ENCODE results near the gene TAF3. TPM values are rescaled to one million over a fixed set of nuclear protein-coding genes. Genes with fewer than 3 reads are reported as not detected.

The TAF3 gene
- total RNA-seq, 1 donor from 2014 or later, result 4.8 TPM

GRCh38 chr10:7998831-7999230 lies 180.5 kb downstream of the TAF3 start:
- no peak for DNase-seq (ENCODE audit: low read depth)
- TF ChIP-seq CTCF (conservative IDR thresholded peaks at IDR 0.05; ENCODE audit: low read depth, low read length), result no peak
- no peak overlapping the region for H3K4me3 ChIP-seq (ENCODE audit: low read depth, low read length)

- no peak for TF ChIP-seq CTCF (conservative IDR thresholded peaks at IDR 0.05; ENCODE audit: low read depth, low read length)
- DNase-seq (ENCODE audit: low read depth), result no peak
- no peak overlapping the region for H3K4me3 ChIP-seq (ENCODE audit: low read depth, low read length)
Measured at GRCh38 chr10:8004469-8005000, 186.2 kb downstream of the TAF3 start.

- DNase-seq (ENCODE audit: low read depth), result no peak
- no peak overlapping the region for H3K4me3 ChIP-seq (ENCODE audit: low read depth, low read length)
- TF ChIP-seq CTCF (conservative IDR thresholded peaks at IDR 0.05; ENCODE audit: low read depth, low read length), result no peak
Measured at GRCh38 chr10:8006274-8006999, 188.1 kb downstream of the TAF3 start.

GRCh38 chr10:8009031-8009430 lies 190.7 kb downstream of the TAF3 start:
- no peak overlapping the region for H3K4me3 ChIP-seq (ENCODE audit: low read depth, low read length)
- TF ChIP-seq CTCF (conservative IDR thresholded peaks at IDR 0.05; ENCODE audit: low read depth, low read length), result no peak
- no peak for DNase-seq (ENCODE audit: low read depth)

- H3K4me3 ChIP-seq (ENCODE audit: low read depth, low read length), result no peak overlapping the region
- no peak for DNase-seq (ENCODE audit: low read depth)
- no peak for TF ChIP-seq CTCF (conservative IDR thresholded peaks at IDR 0.05; ENCODE audit: low read depth, low read length)
Measured at GRCh38 chr10:8013006-8013405, 194.7 kb downstream of the TAF3 start.

- DNase-seq (ENCODE audit: low read depth), result no peak
- TF ChIP-seq CTCF (conservative IDR thresholded peaks at IDR 0.05; ENCODE audit: low read depth, low read length), result no peak
- H3K4me3 ChIP-seq (ENCODE audit: low read depth, low read length), result no peak overlapping the region
Measured at GRCh38 chr10:8013619-8014018, 195.3 kb downstream of the TAF3 start.

GRCh38 chr10:8014649-8015048 lies 196.3 kb downstream of the TAF3 start:
- no peak overlapping the region for H3K4me3 ChIP-seq (ENCODE audit: low read depth, low read length)
- no peak for TF ChIP-seq CTCF (conservative IDR thresholded peaks at IDR 0.05; ENCODE audit: low read depth, low read length)
- no peak for DNase-seq (ENCODE audit: low read depth)

All from epithelial cell of proximal tubule (primary cell).